H1 (cell line): ENCODE measurements around the gene LRRN1. TPM values are rescaled to one million over a fixed set of nuclear protein-coding genes. Genes with fewer than 3 reads are reported as not detected.

Experiments used
- CTCF ChIA-PET: fragments of 300-600 bp; sonication (Branson Sonifier 250); formaldehyde crosslinking; loops from one replicate; lab custom pipeline; 2021; ENCODE audit not compliant: partially characterized antibody; lab: Charles Lee
- POLR2A ChIA-PET: fragments of 300-600 bp; sonication (Branson Sonifier 250); formaldehyde crosslinking; loops from one replicate; lab custom pipeline; 2021; ENCODE audit warnings: inconsistent platforms; ENCODE audit not compliant: partially characterized antibody; lab: Charles Lee
- DNase-seq, 2 experiments: peaks; one replicate each; pipeline versions ENCODE4 v3.0.0 to v3.0.0-alpha.2; 2010 to 2022; ENCODE audit warnings: low spot score in 2 of 2, low read depth in 1 of 2, mixed read lengths in 1 of 2
- FAIRE-seq: peaks from 2 replicates; lab custom pipeline; 2011; peaks lifted over from hg19 to GRCh38; lab: Jason Lieb, UNC
- H2AFZ ChIP-seq: 2 replicates; pipeline ENCODE4 v1.8.1; 2012; ENCODE audit warnings: low read length, inconsistent platforms
- H2AK5ac ChIP-seq: 2 replicates; pipeline ENCODE4 v1.6.1; 2013; ENCODE audit warnings: low read depth, low read length
- H2BK120ac ChIP-seq: replicated peaks from 2 replicates; pipeline ENCODE3; 2013; ENCODE audit warnings: low read depth, low read length, inconsistent platforms
- H2BK12ac ChIP-seq: 2 replicates; pipeline ENCODE4 v1.6.1; 2013; ENCODE audit warnings: low read depth, low read length
- H2BK15ac ChIP-seq: 2 replicates; pipeline ENCODE4 v1.6.1; 2013; ENCODE audit warnings: low read length
- H2BK20ac ChIP-seq: 2 replicates; pipeline ENCODE4 v1.6.1; 2013; ENCODE audit warnings: low read length
- H2BK5ac ChIP-seq: 2 replicates; pipeline ENCODE4 v1.6.1; 2013; ENCODE audit warnings: low read depth, low read length
- H3K14ac ChIP-seq: 2 replicates; pipeline ENCODE4 v1.6.1; 2013; ENCODE audit warnings: inconsistent platforms; ENCODE audit not compliant: insufficient read length
- H3K18ac ChIP-seq: 2 replicates; pipeline ENCODE4 v1.6.1; 2013; ENCODE audit warnings: low read length; ENCODE audit errors: extremely low read depth
- H3K23ac ChIP-seq: 2 replicates; pipeline ENCODE4 v1.6.1; 2013; ENCODE audit warnings: inconsistent platforms; ENCODE audit not compliant: insufficient read length
- H3K23me2 ChIP-seq: 2 replicates; pipeline ENCODE4 v1.6.1; 2013; ENCODE audit warnings: low read depth, low read length
- H3K27ac ChIP-seq: 2 replicates; pipeline ENCODE4 v1.6.1; 2011; ENCODE audit warnings: low read depth, low read length, inconsistent platforms
- H3K27me3 ChIP-seq, 4 experiments: replicated peaks in 1 of 4; 1 replicate in 1 of 4; 2 replicates in 3 of 4; pipeline versions ENCODE4 v1.6.1 to v1.8.1; 2011 to 2013; ENCODE audit warnings: low read length in 3 of 4, mild to moderate bottlenecking in 3 of 4, inconsistent platforms in 2 of 4, mixed read lengths in 2 of 4, moderate library complexity in 1 of 4; ENCODE audit not compliant: control insufficient read depth in 3 of 4, insufficient read depth in 3 of 4; ENCODE audit errors: extremely low read depth in 1 of 4
- H3K36me3 ChIP-seq, 4 experiments: 2 replicates each; pipeline versions ENCODE4 v1.6.1 to v1.8.1; 2011 to 2013; ENCODE audit warnings: mild to moderate bottlenecking in 4 of 4, low read length in 3 of 4, moderate library complexity in 2 of 4, control low read depth in 1 of 4, inconsistent platforms in 1 of 4; ENCODE audit not compliant: insufficient read depth in 4 of 4, control insufficient read depth in 2 of 4
- H3K4ac ChIP-seq: replicated peaks from 2 replicates; pipeline ENCODE3; 2013; ENCODE audit warnings: low read length, low read depth, mixed read lengths, inconsistent platforms; ENCODE audit not compliant: insufficient read length
- H3K4me1 ChIP-seq, 4 experiments: replicated peaks in 1 of 4; 1 replicate in 1 of 4; 2 replicates in 3 of 4; pipeline versions ENCODE4 v1.6.1 to v1.8.1; 2011 to 2013; ENCODE audit warnings: low read length in 3 of 4, inconsistent platforms in 2 of 4, mixed read lengths in 1 of 4; ENCODE audit not compliant: insufficient read depth in 4 of 4, control insufficient read depth in 3 of 4
- H3K4me2 ChIP-seq, 2 experiments: 2 replicates each; pipeline versions ENCODE4 v1.6.1 to v1.8.1; 2011 to 2013; ENCODE audit warnings: low read depth in 2 of 2, low read length in 2 of 2, control low read depth in 1 of 2, inconsistent platforms in 1 of 2, mild to moderate bottlenecking in 1 of 2; ENCODE audit not compliant: insufficient read depth in 1 of 2
- H3K4me3 ChIP-seq, 4 experiments: fragments of 200-600, 300-600 bp in 1 of 4; sonication (generic), shearing (Covaris generic), sonication (Bioruptor Twin) in 1 of 4; 2 replicates each; pipeline versions ENCODE4 v1.5.1 to v1.8.1; 2011 to 2016; ENCODE audit warnings: low read length in 4 of 4, low read depth in 3 of 4, control low read depth in 2 of 4, inconsistent platforms in 2 of 4, mild to moderate bottlenecking in 2 of 4, mixed read lengths in 1 of 4, moderate library complexity in 1 of 4; ENCODE audit not compliant: insufficient read depth in 2 of 4; ENCODE audit errors: extremely low read depth in 1 of 4
- H3K56ac ChIP-seq: replicated peaks from 2 replicates; pipeline ENCODE3; 2013; ENCODE audit warnings: low read depth, mild to moderate bottlenecking, mixed read lengths, low read length, inconsistent platforms; ENCODE audit not compliant: insufficient read length
- H3K79me1 ChIP-seq: 2 replicates; pipeline ENCODE4 v1.6.1; 2013; ENCODE audit warnings: low read depth, low read length, control low read depth
- H3K79me2 ChIP-seq, 2 experiments: 2 replicates each; pipeline versions ENCODE4 v1.6.1 to v1.8.1; 2012 to 2013; ENCODE audit warnings: low read length in 2 of 2, mild to moderate bottlenecking in 2 of 2, inconsistent platforms in 1 of 2; ENCODE audit not compliant: insufficient read depth in 2 of 2, control insufficient read depth in 1 of 2
- H3K9ac ChIP-seq, 4 experiments: replicated peaks in 1 of 4; 1 replicate in 1 of 4; 2 replicates in 3 of 4; pipeline versions ENCODE4 v1.6.1 to v1.8.1; 2011 to 2013; ENCODE audit warnings: low read depth in 3 of 4, low read length in 3 of 4, control low read depth in 2 of 4, mild to moderate bottlenecking in 2 of 4, moderate library complexity in 2 of 4, inconsistent platforms in 1 of 4; ENCODE audit errors: extremely low read depth in 1 of 4
- H3K9me3 ChIP-seq, 2 experiments: 2 replicates each; pipeline versions ENCODE4 v1.6.1 to v1.8.1; 2012 to 2013; ENCODE audit warnings: mild to moderate bottlenecking in 2 of 2, moderate library complexity in 2 of 2, control low read depth in 1 of 2, inconsistent platforms in 1 of 2, low read depth in 1 of 2, low read length in 1 of 2, mixed read lengths in 1 of 2; ENCODE audit not compliant: insufficient read depth in 2 of 2
- H4K20me1 ChIP-seq, 2 experiments: replicated peaks in 1 of 2; 2 replicates each; pipeline versions ENCODE3 to v1.8.1; 2011 to 2013; ENCODE audit warnings: inconsistent platforms in 2 of 2, low read length in 2 of 2, mild to moderate bottlenecking in 1 of 2; ENCODE audit not compliant: insufficient read depth in 2 of 2, control insufficient read depth in 1 of 2
- H4K5ac ChIP-seq: 2 replicates; pipeline ENCODE4 v1.6.1; 2013; ENCODE audit warnings: low read length, low read depth, mixed read lengths, inconsistent platforms; ENCODE audit not compliant: insufficient read length
- H4K8ac ChIP-seq: 2 replicates; pipeline ENCODE4 v1.8.0; 2013; ENCODE audit warnings: mild to moderate bottlenecking, moderate library complexity, low read length, inconsistent platforms; ENCODE audit not compliant: insufficient read depth; ENCODE audit errors: extremely low read depth
- H4K91ac ChIP-seq: replicated peaks from 2 replicates; pipeline ENCODE3; 2013; ENCODE audit warnings: low read length, mixed read lengths, inconsistent platforms; ENCODE audit not compliant: insufficient read length
- ASH2L ChIP-seq: fragments of 200-600, 300-600 bp; sonication (generic); IDR thresholded peaks from one replicate; pipeline ENCODE4 v1.7.1; 2017; ENCODE audit warnings: low read length
- ATF3 ChIP-seq: IDR thresholded peaks from 2 replicates; pipeline ENCODE4 v1.6.1; 2011; ENCODE audit warnings: low read depth, mild to moderate bottlenecking, low read length; ENCODE audit not compliant: insufficient read depth
- CEBPB ChIP-seq: IDR thresholded peaks from 2 replicates; pipeline ENCODE4 v1.6.1; 2012; ENCODE audit warnings: low read depth, low read length
- CTBP2 ChIP-seq: IDR thresholded peaks from 2 replicates; pipeline ENCODE4 v1.7.0; 2011; ENCODE audit warnings: borderline replicate concordance, mild to moderate bottlenecking, moderate library complexity, mixed read lengths, low read length; ENCODE audit not compliant: insufficient read depth, insufficient read length
- JUN ChIP-seq: IDR thresholded peaks from 2 replicates; pipeline ENCODE4 v1.6.1; 2011; ENCODE audit warnings: low read depth, mild to moderate bottlenecking, improper control_type of control experiment, low read length
- KDM5A ChIP-seq: fragments of 200-600 bp; IDR thresholded peaks from 2 replicates; pipeline ENCODE4 v1.7.1; 2012; ENCODE audit warnings: mild to moderate bottlenecking, low read length, inconsistent platforms, mixed read lengths
- NANOG ChIP-seq: IDR thresholded peaks from 2 replicates; pipeline ENCODE4 v1.6.1; 2011; ENCODE audit warnings: low read length, low read depth, mild to moderate bottlenecking, inconsistent platforms; ENCODE audit not compliant: insufficient read depth, poor library complexity, severe bottlenecking
- SP2 ChIP-seq: IDR thresholded peaks from 2 replicates; pipeline ENCODE4 v1.6.1; 2012; ENCODE audit warnings: mild to moderate bottlenecking, low read length, inconsistent platforms
- SRF ChIP-seq: IDR thresholded peaks from 2 replicates; pipeline ENCODE4 v1.6.1; 2011; ENCODE audit warnings: mild to moderate bottlenecking, low read depth, low read length, moderate library complexity
- WGBS, 2 experiments: shearing (Covaris generic) in 1 of 2; methylation state at CpG; one replicate each; pipeline versions ENCODE4 v1.1.6 to v1.1.7; 2013 to 2015; ENCODE audit warnings: low lambda C conversion rate in 2 of 2, mixed read lengths in 2 of 2, inconsistent platforms in 1 of 2, low coverage in 1 of 2, missing lambda C conversion rate in 1 of 2; ENCODE audit not compliant: insufficient replicate concordance in 2 of 2, insufficient coverage in 1 of 2, insufficient read length in 1 of 2; ENCODE audit errors: extremely low coverage in 1 of 2, missing lambda C conversion rate in 1 of 2; 5-methylcytosine and 5-hydroxymethylcytosine counted together
- polyA plus RNA-seq, 7 experiments: library from polyadenylated mRNA; depleted of rRNA in 3 of 7; stranded (reverse) in 5 of 7; unstranded in 2 of 7; fragments of >200 nt in 5 of 7; fragments of 200-250 nt in 2 of 7; gene quantifications; 1 replicate in 5 of 7; 2 replicates in 1 of 7; 4 replicates in 1 of 7; pipeline versions ENCODE4 v1.2.1 to v1.2.3, GENCODE V29; 2011 to 2013; ENCODE audit warnings: missing spikeins in 2 of 7, mixed read lengths in 2 of 7
- total RNA-seq: library from RNA; stranded (reverse); fragmentation: NEBNext Ultra II Directional; extraction: Animal tissue kit (Norgen Biotek cat#: 25700); gene quantifications from 2 replicates; pipeline ENCODE4 v1.2.1, GENCODE V29; 2021

The LRRN1 gene
- total and polyA plus RNA-seq, 2 of the 8 experiments (the other 6 are each of a cell fraction or from before 2014, with no cell fraction given) = 159 to 199 TPM

GRCh38 chr3:3766140-3766539 lies 33.1 kb upstream of the LRRN1 start:
- Histone ChIP-seq H3K79me2 (no peaks in the 10 kb centered on the region), H3K14ac (no peak overlapping the region), H2BK20ac (no peak overlapping the region), H3K18ac (no peak overlapping the region), H2BK5ac (no peak overlapping the region), H4K91ac (no peak overlapping the region), H4K8ac (no peak overlapping the region), H3K4me1 (peaks cover 0 to 2% (median under 1%) of the 10 kb centered on the region in 4 experiments; a peak in 2 of 7 replicates), H3K9me3 (no peaks in the 10 kb centered on the region), H3K36me3 (no peaks in the 10 kb centered on the region)
- WGBS, 2 experiments = 83% methylated on average over 1 of the region's 1 CpG; no CpG with 5 or more reads in 1 of the 2 experiments
- no peak for DNase-seq
- CTCF ChIA-PET = no interaction called here
- POLR2A ChIA-PET = no interaction called here
- TF ChIP-seq CEBPB (no peak), ASH2L (no peak), NANOG (no peak), SRF (no peak), ATF3 (no peak), CTBP2 (no peak), KDM5A (no peak), JUN (no peak), SP2 (no peak)
- TF ChIP-seq, all 59 proteins: peak for 0
- H3K23me2 ChIP-seq = no peaks in the 10 kb centered on the region
- H3K27me3 ChIP-seq = no peaks in the 10 kb centered on the region
- no peak overlapping the region for H3K56ac ChIP-seq
- no peak overlapping the region for H3K23ac ChIP-seq
- H3K27ac ChIP-seq = no peak overlapping the region
- H2AK5ac ChIP-seq = no peak overlapping the region
- H4K5ac ChIP-seq = no peak overlapping the region
- no peak overlapping the region for H2BK15ac ChIP-seq
- no peak for FAIRE-seq
- no peak overlapping the region for H3K4me2 ChIP-seq
- no peak overlapping the region for H3K4ac ChIP-seq
- H2AFZ ChIP-seq = no peak overlapping the region
- H2BK12ac ChIP-seq = no peak overlapping the region
- H4K20me1 ChIP-seq = no peaks in the 10 kb centered on the region
- H2BK120ac ChIP-seq = no peak overlapping the region
- H3K79me1 ChIP-seq = no peaks in the 10 kb centered on the region
- no peak overlapping the region for H3K9ac ChIP-seq
- H3K4me3 ChIP-seq = no peak overlapping the region
